Stimulated activated CD4-positive, alpha-beta T cell treated with anti-CD3 and anti-CD28 coated beads, Interleukin-4, amount 100 ng/mL, for 1 hour (primary cell): Measurements from ENCODE around the gene VSX2.

ENCODE experiments used
- DNase-seq: peaks from one replicate; pipeline ENCODE4 v3.0.0-alpha.2; 2020

The VSX2 gene

GRCh38 chr14:74238974-74239847 lies at the start of gene VSX2:
TSS of gene VSX2 (plus strand) at chr14:74239449. CDS start at chr14:74239562, 113 bp downstream.
- DNase-seq, result no peak

DNA sequence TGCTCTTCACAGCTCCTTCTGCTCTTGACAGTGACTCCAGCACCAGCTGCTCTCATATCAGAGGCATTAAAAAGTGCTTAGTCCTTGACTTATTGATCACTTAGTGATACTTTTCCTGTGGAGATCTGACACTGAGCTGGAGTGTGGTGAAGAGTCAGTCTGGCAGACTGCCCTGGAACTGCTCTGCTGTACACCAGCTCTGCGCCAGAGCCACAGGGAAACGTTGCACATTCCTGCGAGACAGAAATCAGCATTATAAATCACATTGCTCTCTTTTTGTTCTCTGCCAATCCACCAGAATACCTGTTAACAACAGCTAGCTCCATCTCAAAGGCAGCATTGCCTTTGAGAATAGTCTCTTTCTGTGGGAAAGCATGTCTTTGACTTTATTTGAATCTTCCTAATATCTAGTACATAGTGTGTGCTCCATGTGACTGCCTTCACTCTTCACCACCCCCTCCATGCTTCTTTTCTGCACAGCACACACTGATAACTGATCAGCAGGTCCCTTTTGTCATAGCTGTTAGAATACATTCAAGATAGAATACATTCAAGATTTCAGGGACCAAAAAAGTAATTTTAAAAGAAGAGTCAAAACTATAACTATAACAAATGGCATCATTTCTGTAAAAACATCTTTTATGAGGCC lies 48.2 kb upstream of the VSX2 start:
- no peak for DNase-seq

DNA sequence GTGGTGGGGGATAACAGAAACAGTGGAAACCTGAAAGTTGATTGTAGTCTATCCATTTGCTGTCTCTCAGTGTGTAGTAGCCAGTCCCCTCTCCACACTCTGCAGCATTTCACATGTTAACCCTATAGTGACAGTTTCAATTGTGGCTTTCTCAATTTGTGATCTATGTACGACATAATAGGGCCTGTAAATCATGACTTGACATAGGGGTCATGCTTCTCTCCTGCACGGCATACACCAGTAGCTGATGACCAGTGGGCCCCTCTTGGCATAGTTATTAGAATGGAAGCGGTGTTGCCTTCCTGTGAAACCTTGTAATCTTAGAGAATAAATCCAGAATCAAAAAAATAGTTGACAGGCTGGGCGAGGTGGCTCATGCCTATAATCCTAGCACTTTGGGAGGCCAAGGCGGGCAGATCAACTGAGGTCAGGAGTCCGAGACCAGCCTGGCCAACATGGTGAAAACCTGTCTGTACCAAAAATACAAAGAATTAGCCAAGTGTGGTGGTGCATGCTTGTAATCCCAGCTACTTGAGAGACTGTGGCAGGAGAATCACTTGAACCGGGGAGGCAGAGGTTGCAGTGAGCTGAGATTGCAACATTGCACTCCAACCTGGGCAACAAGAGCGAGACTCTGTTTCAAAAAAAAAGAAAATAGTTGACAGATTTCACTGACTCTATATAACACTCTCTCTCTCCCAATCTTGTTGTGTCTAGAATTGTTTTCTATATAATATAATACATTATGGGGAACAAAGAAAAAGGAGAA lies 44.6 kb upstream of the VSX2 start:
- DNase-seq, result no peak

DNA sequence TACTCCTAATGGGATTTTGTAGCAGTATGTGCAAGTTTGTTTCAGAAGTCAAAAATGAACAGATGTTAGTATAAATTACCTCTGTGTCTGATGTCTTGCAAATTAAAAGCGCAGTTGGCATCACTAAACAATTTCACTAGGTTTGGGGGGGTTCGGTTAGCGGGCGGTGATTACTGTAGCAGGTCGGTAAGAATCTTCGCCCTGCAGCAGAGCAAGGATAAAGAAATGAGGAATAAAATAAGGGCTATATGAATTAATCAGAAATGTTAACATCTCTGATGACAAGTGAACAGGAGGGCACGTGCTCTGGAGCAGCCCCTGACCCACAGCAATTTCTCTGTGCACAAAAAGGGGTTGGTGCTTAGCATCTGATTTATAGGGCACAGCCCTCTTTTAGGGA lies 43.6 kb upstream of the VSX2 start:
- DNase-seq, result no peak

DNA sequence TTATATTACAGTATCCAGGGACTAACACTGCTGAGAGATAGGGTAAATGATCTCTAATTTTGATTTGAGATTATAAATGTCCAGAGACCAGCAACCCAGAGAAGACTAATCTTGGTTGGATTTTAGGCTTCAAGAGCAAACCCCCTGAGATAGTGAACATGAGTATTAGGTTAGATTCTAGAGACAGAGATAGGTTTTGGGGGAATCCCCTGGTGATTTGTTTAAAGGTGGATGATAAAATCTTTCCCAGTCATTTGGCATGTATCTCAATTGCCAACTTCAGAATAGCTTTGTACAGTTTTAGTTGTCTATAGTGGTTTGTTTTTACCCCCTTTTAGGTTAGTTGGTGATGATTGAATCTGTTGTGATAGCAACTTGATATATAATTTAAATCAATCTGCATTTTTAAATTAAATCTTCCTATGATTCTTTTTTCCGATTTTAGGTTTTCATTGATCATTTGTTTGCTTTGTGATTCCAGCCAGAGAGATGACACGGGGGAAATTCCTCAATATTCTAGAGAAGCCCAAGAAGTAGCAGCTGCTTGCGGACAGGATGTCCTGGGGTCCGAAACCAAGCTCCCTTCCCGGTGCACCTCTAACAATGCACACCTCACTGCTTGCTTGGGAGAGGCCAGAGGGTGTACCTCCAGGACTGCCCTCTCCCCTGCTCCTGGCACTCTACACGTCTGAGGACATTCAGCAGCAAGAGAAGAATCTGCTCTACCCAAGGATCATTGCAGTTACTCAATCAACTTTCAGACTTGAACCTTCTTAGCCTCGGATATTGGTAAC lies 40.6 kb upstream of the VSX2 start:
- no peak for DNase-seq

DNA sequence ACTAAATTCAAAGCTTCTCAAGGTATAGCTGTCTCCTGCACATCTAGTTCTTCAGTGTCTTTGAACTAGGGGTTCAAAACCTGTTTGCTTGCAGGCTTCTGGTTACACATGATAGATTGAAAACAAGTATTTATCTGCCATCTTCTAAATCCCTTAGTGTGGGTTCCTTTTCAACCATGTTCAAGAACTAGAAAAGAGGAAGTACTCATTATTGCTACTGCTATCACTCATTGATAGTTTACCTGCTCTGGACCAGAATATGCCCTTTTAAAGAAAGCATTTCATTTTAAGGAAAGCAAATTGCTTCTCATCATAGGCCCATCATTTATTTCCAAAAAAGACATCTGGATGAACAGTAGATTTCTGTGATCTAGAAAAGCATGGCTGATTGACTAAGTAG lies 37.1 kb upstream of the VSX2 start:
- no peak for DNase-seq

DNA sequence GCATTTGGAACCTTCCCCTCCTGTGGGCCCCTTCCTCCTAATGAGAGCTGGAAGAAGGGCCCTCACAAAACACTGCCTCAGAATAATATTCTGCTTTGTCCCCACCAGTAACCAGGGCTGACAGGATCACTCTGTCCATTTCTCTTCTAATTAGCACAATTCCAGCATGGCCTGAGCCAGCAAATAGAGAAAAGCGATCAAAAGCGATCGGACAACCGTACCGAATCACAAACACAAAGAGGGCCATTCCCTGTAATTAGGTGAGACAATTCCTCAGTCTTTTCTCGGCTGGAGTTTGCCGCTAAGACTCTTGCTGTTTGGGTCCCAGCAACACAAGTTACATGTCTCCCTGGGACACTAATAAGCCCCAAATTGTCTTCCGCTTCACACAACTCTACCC lies 35.6 kb upstream of the VSX2 start:
- no peak for DNase-seq

- DNase-seq, result no peak
Measured at GRCh38 chr14:74204491-74204890, 34.8 kb upstream of the VSX2 start.

- DNase-seq, result no peak
Measured at GRCh38 chr14:74205882-74206281, 33.4 kb upstream of the VSX2 start.

DNA sequence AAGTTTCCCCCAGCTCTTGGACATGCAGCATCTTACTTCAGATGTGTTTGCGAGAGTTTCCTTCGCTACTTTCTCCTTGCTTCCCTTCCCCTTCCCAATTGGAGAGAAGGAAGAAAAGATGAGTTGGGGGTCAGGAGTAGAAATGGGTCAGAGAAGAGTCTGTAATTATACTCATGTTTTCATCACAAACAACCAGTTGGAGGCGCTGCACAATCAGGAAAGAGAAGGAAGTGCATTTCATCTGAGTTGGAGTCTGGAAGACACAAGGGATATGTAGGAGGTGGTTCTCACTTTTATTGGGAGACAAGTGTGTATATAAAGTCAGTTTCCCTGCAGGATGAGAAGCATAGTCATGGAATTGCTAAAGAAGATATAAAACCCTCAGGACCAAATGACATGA lies 31.3 kb upstream of the VSX2 start:
- DNase-seq, result no peak

DNA sequence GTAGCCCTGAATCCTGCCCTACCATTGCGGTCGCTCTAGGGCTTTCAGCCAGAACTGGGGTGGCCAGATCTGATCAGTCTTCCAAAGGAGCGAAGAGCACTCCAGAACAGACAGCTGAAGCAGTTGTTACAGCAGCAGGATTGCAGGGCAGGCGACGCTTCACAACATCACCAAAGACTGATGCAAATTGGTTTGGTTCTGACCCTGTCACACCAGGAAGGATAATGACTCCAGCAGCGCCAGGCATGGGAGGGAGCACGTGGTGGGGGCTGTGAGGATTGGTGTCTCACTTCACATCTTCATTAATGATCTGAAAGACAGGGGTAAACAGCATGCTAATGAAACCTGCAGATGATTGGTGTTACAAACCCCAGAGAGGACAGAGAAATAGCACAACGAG lies 30.6 kb upstream of the VSX2 start:
- DNase-seq, result no peak

DNA sequence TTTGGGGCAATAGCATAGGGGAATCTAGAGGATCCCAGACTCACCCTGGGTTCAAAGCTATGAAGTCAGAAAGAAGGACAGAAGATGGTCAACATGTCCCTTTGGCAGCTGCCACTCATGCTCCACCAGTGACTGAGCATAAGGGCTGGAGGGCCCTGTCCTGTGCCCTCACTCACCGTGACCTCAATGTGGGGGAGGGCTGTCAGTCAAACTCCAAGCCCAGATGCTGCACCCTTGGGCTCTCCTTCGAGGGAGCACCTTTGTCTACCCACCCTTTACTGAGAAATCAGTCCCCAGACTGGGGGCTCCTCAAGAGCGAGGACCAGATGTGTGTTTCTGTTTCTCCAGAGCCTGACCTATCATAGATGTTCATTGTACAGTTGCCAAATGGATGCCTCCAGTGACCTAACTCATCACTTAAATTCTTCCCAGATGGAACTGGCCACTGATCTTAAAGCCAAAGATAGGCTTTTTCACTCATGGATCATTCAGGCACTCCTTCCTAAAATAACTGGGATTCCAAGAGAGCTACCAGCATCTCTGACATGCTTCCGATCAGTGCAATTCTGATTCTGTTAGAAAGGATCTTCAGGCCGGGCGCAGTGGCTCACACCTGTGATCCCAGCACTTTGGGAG lies 27.2 kb upstream of the VSX2 start:
- no peak for DNase-seq

DNA sequence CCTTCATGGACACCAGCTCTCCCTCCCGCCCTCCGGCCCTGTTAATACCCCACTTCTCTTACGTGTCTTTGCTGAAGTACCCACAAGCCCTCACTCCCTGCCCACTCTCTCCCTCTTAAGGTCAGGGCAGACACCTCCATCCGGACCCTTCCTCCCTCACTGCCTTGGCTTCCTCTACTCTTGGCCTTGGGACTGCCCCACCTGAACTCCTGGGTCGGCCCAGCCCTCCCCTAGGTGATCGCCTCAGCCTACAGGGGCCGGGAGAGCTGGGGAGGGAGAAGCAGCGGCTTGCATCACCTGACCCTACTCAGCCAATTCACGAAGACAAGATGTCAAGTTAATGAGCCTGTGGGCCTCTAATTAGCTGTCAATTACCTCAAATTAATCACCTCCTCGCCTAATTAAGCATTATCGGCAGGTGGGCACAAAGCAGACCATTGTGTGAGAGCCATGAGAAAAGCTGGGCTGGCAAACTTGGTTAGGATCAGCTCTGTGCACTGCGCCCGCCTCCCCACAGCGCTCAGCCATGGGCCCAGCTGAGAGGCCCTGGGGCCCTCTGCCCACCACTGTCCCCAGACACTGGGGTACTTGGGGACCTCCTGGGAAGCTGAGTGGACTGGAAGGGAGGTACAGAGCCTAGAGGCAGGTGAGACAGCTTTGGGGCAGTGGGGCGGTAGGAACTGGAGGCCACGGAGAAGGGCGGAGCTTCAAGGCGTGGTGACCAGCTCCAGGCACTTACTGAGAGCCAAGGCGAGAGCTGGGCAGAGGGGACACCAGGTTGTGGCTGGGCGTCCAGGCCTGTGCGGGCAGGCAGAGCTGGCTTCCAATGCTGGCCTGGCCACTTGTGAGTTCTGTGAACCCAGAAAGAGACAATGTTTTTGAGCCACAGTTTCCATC lies 25.1 kb upstream of the VSX2 start:
- no peak for DNase-seq

DNA sequence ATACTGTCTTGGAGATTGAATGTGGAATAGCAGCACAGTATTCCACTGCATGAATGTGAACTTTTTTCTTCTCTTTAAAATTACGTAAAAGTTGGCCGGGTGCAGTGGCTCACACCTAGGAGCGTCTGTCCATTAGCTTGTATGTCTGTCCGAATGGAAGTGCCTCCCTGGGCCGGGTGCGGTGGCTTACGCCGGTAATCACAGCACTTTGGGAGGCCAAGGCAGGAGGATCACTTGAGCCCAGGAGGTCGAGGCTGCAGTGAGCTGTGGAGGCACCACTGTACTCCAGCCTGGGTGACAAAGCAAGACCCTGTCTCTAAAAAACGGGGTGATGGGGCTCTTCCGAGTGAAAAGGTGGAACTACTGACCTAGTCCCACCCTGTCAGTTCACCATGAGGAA lies 22.6 kb upstream of the VSX2 start:
- DNase-seq, result no peak

- DNase-seq, result peak; percentile 82
Measured at GRCh38 chr14:74217672-74218448, 21.4 kb upstream of the VSX2 start.

- no peak for DNase-seq
Measured at GRCh38 chr14:74218462-74218861, 20.8 kb upstream of the VSX2 start.

DNA sequence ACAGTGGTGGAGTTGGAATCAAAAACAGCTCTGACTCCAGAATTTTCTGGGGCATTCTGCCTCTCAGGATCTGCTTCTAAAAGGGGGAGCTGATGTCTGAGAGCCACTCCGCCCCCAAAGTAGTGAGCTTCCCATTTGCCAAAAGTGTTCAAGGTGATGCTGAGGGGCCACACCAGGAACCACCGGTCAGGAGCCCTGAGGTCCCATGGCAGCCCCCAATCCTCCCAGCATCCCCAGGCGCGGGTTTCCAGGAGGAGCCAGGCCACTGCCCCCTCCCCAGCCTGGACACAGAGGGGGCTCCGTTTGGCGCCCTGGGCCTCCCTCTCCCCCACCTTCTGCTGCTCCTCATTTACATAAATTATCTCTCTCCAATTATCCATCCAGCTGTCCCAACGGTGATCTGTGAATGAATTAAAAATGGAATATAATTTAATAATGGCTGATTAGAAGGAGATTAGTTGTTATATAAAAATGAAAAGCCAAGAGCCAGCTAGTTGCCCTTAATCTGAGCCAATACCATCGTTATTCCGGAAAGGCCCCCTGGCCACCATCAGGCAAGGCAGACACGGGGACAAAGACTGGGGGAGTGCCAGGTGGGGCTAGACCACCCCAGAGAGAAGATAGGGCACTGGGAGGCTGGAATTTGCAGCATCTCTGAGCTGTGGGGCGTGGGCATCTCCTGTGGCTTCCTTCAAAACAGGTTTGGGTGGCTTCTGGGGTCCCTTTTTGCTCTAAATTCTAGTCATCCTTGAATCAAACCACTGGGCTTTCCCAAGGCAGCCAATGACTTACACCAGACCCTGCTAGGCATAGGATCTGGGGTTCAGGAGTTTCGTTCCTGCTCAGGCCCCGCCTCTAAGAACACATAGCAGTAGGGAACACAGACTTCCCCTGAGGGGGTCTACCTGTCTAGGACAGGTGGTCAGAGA lies 19.7 kb upstream of the VSX2 start:
- no peak for DNase-seq

DNA sequence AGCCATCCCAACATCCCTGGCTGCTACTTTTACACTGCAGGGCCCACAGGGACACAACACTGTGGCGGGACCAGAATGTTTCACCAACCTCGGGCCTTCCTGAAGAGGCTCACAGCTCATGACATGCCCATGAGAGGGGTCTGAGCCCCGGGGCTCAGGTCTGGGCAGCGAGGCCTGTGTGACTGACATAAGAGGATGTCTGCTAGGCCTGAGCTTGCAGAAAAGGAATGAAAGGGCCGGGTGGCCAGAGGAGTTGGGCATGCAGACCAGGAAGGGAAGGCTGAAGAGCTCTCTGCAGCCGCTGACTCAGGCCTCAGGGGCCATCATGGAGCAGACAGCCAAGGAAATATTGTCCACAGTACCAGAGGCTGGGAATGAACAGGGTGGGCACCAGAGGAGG lies 18.3 kb upstream of the VSX2 start:
- no peak for DNase-seq

DNA sequence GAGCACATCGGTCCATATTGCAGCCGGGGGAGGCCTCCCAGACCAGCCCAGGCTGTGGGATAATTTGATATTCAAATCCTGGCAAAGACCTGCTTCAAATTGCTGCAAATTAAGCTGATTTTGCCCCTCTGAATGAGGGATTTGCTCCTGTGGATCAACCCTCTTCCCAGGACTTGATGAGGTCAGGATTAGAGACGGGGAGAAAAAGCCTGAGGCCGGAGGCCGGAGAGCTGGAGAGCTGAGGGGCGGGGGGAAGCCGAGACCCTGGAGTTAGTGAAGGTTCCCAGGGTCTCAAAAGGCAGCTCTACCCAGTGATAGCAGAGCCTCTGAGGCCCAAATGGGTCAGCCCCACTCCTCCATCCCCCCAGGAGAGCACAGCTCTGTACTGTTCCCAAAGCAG lies 17.5 kb upstream of the VSX2 start:
- no peak for DNase-seq
